ENCODE measurements around the gene RNF168. TPM values are rescaled to one million over a fixed set of nuclear protein-coding genes. Genes with fewer than 3 reads are reported as not detected.
A peak's percentile ranks its signal among the peaks of the same experiment; 100 is the strongest.

The RNF168 gene
- total RNA-seq, 1 experiment from 2014 or later = 25.1 TPM

DNA sequence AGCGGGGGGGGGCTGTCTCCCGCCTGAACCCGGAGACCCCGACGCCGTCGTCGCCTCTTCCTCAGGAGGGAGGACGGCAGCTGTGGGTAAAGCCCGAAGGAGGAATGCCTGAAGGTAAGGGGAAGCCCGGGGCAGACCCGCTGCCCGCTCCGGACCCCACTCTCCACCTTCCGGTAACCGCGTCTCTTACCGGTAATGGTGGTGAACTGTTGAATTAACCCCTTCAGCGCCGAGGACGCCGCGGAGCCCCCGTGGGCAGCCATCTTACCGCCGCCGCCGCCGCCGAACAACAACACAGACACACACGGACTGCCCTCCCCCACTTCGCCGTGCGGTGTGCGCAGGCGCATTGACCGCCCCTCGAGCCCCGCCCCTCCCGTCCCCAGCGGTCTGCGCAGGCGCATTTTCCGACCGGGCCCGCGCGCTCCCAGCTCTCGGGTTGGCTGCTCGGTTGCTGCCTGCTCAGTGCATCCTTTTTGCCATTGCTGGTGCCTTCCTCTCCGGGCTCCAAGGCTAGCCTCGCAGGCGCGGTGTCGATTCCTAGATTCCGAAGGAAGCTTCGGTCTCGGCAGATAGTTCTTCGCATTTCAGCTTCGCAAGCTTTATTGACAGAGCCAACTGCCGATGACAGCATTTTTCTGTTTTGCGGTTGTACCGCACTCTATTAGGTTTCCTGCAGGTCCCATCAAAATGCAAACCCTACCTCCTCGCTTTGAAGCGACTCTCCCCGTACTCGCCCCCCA is 71.3 kb downstream of the RNF168 start, which contains the start of gene UBXN7 (continued):
- TF ChIP-seq, protein P1, sequence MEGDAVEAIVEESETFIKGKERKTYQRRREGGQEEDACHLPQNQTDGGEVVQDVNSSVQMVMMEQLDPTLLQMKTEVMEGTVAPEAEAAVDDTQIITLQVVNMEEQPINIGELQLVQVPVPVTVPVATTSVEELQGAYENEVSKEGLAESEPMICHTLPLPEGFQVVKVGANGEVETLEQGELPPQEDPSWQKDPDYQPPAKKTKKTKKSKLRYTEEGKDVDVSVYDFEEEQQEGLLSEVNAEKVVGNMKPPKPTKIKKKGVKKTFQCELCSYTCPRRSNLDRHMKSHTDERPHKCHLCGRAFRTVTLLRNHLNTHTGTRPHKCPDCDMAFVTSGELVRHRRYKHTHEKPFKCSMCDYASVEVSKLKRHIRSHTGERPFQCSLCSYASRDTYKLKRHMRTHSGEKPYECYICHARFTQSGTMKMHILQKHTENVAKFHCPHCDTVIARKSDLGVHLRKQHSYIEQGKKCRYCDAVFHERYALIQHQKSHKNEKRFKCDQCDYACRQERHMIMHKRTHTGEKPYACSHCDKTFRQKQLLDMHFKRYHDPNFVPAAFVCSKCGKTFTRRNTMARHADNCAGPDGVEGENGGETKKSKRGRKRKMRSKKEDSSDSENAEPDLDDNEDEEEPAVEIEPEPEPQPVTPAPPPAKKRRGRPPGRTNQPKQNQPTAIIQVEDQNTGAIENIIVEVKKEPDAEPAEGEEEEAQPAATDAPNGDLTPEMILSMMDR (IDR thresholded peaks at IDR 0.05 in 2 of 3, conservative IDR thresholded peaks at IDR 0.05 in 1 of 3; ENCODE audit: borderline replicate concordance in 1 of 3, insufficient read depth in 1 of 3, low read depth in 2 of 3, low read length in 2 of 3) = no peak
- TF ChIP-seq SP1 (IDR thresholded peaks at IDR 0.05; ENCODE audit: low read depth) (0 out of 2 replicates have a peak, but pooled peaks have one; percentile 12), ZNF274 (IDR thresholded peaks at IDR 0.05; ENCODE audit: low read depth, low read length) (no peak)

DNA sequence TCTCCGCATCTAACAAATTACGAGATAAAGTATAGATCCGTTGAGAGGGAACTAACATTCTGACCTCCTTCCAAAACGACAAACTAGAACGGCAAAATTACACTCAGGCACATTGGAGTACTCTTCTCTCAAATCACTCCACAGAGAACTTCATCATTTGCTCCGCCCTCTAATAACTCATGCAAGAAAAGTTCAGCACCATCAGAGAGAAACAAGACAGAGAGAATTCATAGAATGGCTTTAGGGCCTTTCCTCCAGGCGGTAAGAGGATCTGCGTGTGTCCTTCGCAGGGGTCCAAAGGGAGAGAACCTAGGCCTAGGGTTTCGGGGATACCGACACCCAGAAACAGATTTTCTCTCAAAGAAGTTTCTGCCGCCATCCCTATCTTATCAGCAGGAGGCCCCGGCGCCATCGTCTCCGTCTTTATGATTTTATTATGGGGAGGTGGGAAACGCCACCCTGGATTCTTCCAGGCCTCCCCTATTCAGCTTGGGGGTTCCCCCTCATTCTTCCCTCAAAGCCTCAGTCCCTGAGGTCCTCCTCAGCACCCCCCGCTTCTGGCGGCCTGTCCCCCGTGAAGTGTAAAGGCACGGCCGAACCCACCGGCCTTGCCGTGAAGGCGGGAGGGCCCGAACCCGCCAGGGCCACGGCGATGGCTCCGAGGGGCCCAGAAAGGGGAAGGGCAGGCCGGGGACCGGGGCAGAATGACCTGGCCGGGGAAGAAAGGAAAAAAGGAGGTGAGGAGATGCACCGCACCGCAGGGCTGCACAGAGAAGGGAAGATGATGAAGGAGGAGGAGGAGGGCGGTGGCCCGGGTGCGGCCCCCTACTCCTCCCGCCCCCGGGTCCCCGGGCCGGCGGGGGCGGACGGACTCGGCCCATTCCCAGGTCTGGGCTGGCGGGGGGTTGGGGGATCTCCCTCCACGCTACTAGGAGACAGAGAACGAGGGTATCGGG is 72.1 kb downstream of the RNF168 start:
- Histone ChIP-seq H3K9me2 (ENCODE audit: insufficient read depth) (no peaks in the 10 kb centered on the region), H3K27ac (ENCODE audit: low read depth, low read length) (peak overlapping the region; percentile 80), H3K27me3 (ENCODE audit: insufficient read depth, low read length) (no peaks in the 10 kb centered on the region), H4K20me1 (ENCODE audit: insufficient read depth) (no peaks in the 10 kb centered on the region), H3K79me2 (ENCODE audit: insufficient read depth, low read length) (peaks cover 57% of the 10 kb centered on the region), H3K9ac (ENCODE audit: low read length) (peak overlapping the region; percentile 90), H3K9me3 (ENCODE audit: control insufficient read depth in 1 of 2, insufficient read depth in 1 of 2, low read depth in 1 of 2, low read length in 2 of 2) (no peaks in the 10 kb centered on the region), H3K4me2 (ENCODE audit: low read length) (peak overlapping the region; percentile 85), H3K36me3 (ENCODE audit: control insufficient read depth in 1 of 2, insufficient read depth in 2 of 2, low read length in 2 of 2) (no peaks in the 10 kb centered on the region; a peak in 1 of 4 replicates), H3K4me1 (ENCODE audit: control insufficient read depth in 1 of 2, insufficient read depth in 2 of 2, low read length in 2 of 2) (peaks cover 10 to 16% of the 10 kb centered on the region in 2 experiments), H2AFZ (ENCODE audit: low read depth, low read length, poor library complexity, severe bottlenecking) (no peak overlapping the region), H3K4me3 (replicated peaks in 1 of 2; ENCODE audit: low read depth in 1 of 2, low read length in 2 of 2) (peak overlapping the region; percentile 96 to 98)
- RAD21 ChIA-PET (ENCODE audit: low non-redundant PET in 1 of 2, low total read pairs in 2 of 2, uncharacterized antibody in 2 of 2, unreplicated experiment in 2 of 2) = no interaction called here
- TSS peak; percentile 60 for BruUV-seq (replicated peaks)
- ATAC-seq (peak; percentile 44), DNase-seq (ENCODE audit: low read depth, low spot score) (no peak)
- TF ChIP-seq ZFX (IDR thresholded peaks at IDR 0.05) (peak; percentile 75), EZH2phosphoT487 (IDR thresholded peaks at IDR 0.05; ENCODE audit: borderline replicate concordance) (no peak), EGR1 (IDR thresholded peaks at IDR 0.05; ENCODE audit: low read depth) (peak; percentile 83)
- intact Hi-C loops (cut with micrococcal nuclease) = no loop called here
- CTCF ChIA-PET = interaction anchor here (1.0 kb wide), 1 partner anchor 24 kb away, joined by 3 read pairs; no protein-coding TSS in a partner anchor
- POLR2A ChIA-PET = interaction anchor here (0.9 kb wide), 1 partner anchor 9 kb away, joined by 4 read pairs; no protein-coding TSS in a partner anchor
